HFFc6 (cell line): Measurements from ENCODE around the gene YJEFN3. TPM values are rescaled to one million over a fixed set of nuclear protein-coding genes. Genes with fewer than 3 reads are reported as not detected.

Experiments
- DNase-seq: peaks from one replicate; pipeline ENCODE4 v3.0.0-alpha.2; 2018
- H3K27ac Mint-ChIP-seq: 2 replicates; pipeline ENCODE4 v1.8.0; 2020; ENCODE audit warnings: mild to moderate bottlenecking, mixed read lengths
- H3K27me3 Mint-ChIP-seq: 2 replicates; pipeline ENCODE4 v1.8.0; 2021; ENCODE audit warnings: mild to moderate bottlenecking, moderate library complexity, mixed read lengths; ENCODE audit not compliant: insufficient read depth
- H3K36me3 Mint-ChIP-seq: 2 replicates; pipeline ENCODE4 v1.8.0; 2021; ENCODE audit warnings: low read depth, mixed read lengths
- H3K4me1 Mint-ChIP-seq: 2 replicates; pipeline ENCODE4 v1.8.0; 2020; ENCODE audit warnings: low read depth, mixed read lengths
- H3K4me3 Mint-ChIP-seq: 2 replicates; pipeline ENCODE4 v1.8.0; 2020; ENCODE audit warnings: mild to moderate bottlenecking, moderate library complexity, mixed read lengths
- H3K9me3 Mint-ChIP-seq: 2 replicates; pipeline ENCODE4 v1.8.0; 2020; ENCODE audit warnings: mild to moderate bottlenecking, mixed read lengths
- CTCF ChIP-seq: fragments of 200-600 bp; sonication (generic); IDR thresholded peaks from 2 replicates; pipeline ENCODE4 v1.5.0; 2021; ENCODE audit warnings: antibody characterized with exemption, mild to moderate bottlenecking
- total RNA-seq, 6 experiments: library from RNA; stranded (reverse); fragmentation: NEBNext Ultra II Directional; extraction: Animal tissue kit (Norgen Biotek cat#: 25700); gene quantifications; 2 replicates in 1 of 6; 3 replicates in 5 of 6; pipeline ENCODE4 v1.2.3, GENCODE V29; 2021

YJEFN3 gene
- total RNA-seq, 6 experiments from 2014 or later: 1.4 to 2.5 (median 2.0) TPM

- H3K27ac Mint-ChIP-seq: peak within 1 kb of the TSS; percentile 89
- no peak for TF ChIP-seq CTCF
- no peaks in the 10 kb centered on the region for H3K4me1 Mint-ChIP-seq
- DNase-seq: no peak
- H3K4me3 Mint-ChIP-seq: peak within 1 kb of the TSS; percentile 95
- no peaks in the 10 kb centered on the region for H3K9me3 Mint-ChIP-seq
- H3K36me3 Mint-ChIP-seq: peaks cover 7% of the 10 kb centered on the region; the same call in 1 of the 2 replicates
- peaks cover 4% of the 10 kb centered on the region; the same call in 1 of the 2 replicates for H3K27me3 Mint-ChIP-seq
Measured at GRCh38 chr19:19514881-19515641, 13.7 kb upstream of the YJEFN3 start, which contains the start of gene TSSK6. TSS of gene TSSK6 (minus strand) at chr19:19515548. CDS start at chr19:19515427, 121 bp downstream.

- Mint-ChIP-seq H3K27me3 (peaks cover 4% of the 10 kb centered on the region; the same call in 1 of the 2 replicates), H3K27ac (peak within 1 kb of the TSS; percentile 89)
Measured at GRCh38 chr19:19515642-19516519, 12.8 kb upstream of the YJEFN3 start, which contains the start of gene NDUFA13. TSS of gene NDUFA13 (plus strand) at chr19:19516225. CDS start at chr19:19516239, 14 bp downstream.

GRCh38 chr19:19517235-19517619, 11.5 kb upstream of the YJEFN3 start:
- no peak for DNase-seq

More at GRCh38 chr19:19515642-19516519, 12.8 kb upstream of the YJEFN3 start, which contains the start of gene NDUFA13:
- peak; percentile 87 for DNase-seq
- Mint-ChIP-seq H3K4me3 (peak within 1 kb of the TSS; percentile 95), H3K4me1 (no peaks in the 10 kb centered on the region), H3K9me3 (no peaks in the 10 kb centered on the region), H3K36me3 (peaks cover 11% of the 10 kb centered on the region)
- peak; percentile 50; the same call in 1 of the 2 replicates for TF ChIP-seq CTCF

GRCh38 chr19:19520989-19521388, 7.7 kb upstream of the YJEFN3 start:
- no peak overlapping the region for H3K4me3 Mint-ChIP-seq
- no peak for DNase-seq
- H3K27ac Mint-ChIP-seq: no peak overlapping the region
- peaks cover 5% of the 10 kb centered on the region for H3K36me3 Mint-ChIP-seq
- no peaks in the 10 kb centered on the region for H3K27me3 Mint-ChIP-seq
- no peaks in the 10 kb centered on the region for H3K9me3 Mint-ChIP-seq
- no peaks in the 10 kb centered on the region for H3K4me1 Mint-ChIP-seq
- no peak for TF ChIP-seq CTCF

More at GRCh38 chr19:19517235-19517619, 11.5 kb upstream of the YJEFN3 start:
- H3K4me1 Mint-ChIP-seq: no peaks in the 10 kb centered on the region
- H3K9me3 Mint-ChIP-seq: no peaks in the 10 kb centered on the region
- H3K36me3 Mint-ChIP-seq: peaks cover 13% of the 10 kb centered on the region
- TF ChIP-seq CTCF: no peak
- 0 out of 2 replicates have a peak overlapping the region, but pooled peaks have one; percentile 89 for H3K27ac Mint-ChIP-seq
- peak overlapping the region; percentile 95 for H3K4me3 Mint-ChIP-seq
- peaks cover 1% of the 10 kb centered on the region; the same call in 1 of the 2 replicates for H3K27me3 Mint-ChIP-seq

- no peaks in the 10 kb centered on the region for H3K27me3 Mint-ChIP-seq
- DNase-seq: no peak
- H3K36me3 Mint-ChIP-seq: peaks cover 5% of the 10 kb centered on the region
- no peaks in the 10 kb centered on the region for H3K4me1 Mint-ChIP-seq
- H3K27ac Mint-ChIP-seq: no peak overlapping the region
- no peaks in the 10 kb centered on the region for H3K9me3 Mint-ChIP-seq
- TF ChIP-seq CTCF: no peak
- no peak overlapping the region for H3K4me3 Mint-ChIP-seq
Measured at GRCh38 chr19:19523177-19523576, 5.5 kb upstream of the YJEFN3 start.
